GM21737 (cell line): ENCODE measurements around the gene PHF19.

Source experiments
- ATAC-seq: cut with Tn5 transposase; IDR thresholded peaks from one replicate; pipeline ENCODE4 v1.9.1; 2021; ENCODE audit warnings: mild to moderate bottlenecking, moderate library complexity; ENCODE audit not compliant: unreplicated experiment

The PHF19 gene

DNA sequence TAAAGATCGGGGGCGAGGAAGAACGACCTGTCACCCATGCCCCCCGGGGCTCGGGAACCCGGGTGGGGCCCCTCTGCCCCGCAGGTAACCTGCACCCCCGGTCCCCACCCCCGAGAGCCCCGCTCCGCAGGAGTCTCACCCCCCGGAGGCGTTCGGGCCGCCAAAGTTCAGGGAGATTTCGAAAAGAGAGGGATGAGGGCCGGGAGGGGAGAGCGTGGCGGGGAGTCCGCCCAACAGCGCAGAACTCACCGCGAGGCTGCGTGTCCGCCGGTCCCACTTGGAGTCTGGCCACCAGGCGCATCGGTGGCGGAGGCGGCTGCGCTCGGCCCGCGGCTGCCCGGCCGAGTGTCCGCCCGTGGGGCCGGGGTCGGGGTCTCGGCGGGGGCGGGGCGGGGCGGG is at the start of gene PHF19:
Gene PHF19, minus strand, starts transcription at position 347 of the 399 bp plus-strand sequence. CDS start 2,447 bp downstream, outside the sequence.
- peak; percentile 14 for ATAC-seq

DNA sequence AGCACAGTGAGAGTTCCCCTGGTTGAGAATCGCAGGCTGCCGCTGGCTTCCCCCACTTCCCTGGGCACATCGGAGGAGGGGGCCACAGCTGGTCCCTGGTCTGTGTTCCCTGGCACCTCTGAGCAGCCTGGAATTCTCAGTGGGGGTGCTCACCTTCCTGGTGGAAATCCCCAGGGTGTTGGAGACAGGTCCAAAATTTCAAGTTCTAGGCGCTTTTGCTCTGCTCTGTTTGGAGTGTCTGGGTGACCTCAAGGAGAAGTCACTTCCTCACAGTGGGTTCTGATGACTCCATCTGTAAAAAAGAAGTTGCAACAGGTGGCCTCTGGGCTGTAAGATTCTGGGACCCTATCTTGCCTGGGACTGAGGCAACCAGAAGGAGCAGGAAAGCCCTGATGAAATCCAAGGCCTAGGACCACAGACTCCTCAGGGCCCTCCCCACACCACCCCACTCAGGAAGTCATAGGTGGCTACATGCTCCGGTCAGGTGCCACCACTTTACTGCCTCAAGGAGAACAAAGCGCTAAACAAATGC is 49.5 kb upstream of the PHF19 start, which contains the start of gene TRAF1:
Gene TRAF1, minus strand, starts transcription at position 400 of the 532 bp plus-strand sequence. CDS start 721 bp downstream, outside the sequence.
- ATAC-seq, result peak; percentile 15

DNA sequence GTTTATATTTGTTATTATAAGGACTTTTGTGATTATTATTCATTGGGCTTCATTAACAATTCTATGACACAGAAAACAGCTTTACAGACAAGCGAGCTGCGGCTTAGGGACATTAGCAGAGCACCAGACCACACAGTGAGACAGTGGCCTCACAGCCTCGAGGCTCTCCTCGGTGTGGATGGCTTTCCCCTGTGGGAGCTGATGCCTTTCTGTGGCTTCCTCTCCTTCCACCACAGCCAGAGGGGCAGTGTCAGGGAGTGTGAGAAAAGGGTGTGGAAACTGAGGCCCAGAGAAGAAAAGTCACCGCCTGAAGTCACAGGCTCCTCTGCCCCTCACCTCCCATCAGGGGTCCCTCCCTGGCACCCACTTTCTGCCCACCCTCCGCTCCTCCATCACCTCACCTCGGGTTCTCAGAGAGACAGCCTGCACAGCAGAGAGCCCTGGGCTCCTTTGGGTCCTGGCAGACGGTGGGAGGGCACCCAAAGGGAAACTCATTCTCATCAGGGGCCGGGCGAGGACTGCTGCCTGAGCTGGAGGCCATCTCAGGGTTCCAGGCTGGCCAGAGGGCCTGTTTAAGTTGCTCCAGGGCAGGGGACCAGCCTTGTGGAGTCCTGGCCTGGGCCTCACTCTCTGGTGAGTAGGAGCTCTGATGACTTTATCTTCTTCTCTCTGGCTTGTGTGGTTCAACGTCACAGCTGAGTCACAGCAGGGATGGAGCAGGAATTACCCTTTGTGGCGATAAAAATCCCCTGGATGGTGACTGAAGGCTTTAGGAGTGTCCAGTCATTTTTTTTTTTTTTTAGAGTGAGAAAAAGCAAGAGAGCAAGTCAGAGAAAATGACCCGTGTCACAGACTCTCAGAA is 48.8 kb upstream of the PHF19 start:
- peak; percentile 30 for ATAC-seq

DNA sequence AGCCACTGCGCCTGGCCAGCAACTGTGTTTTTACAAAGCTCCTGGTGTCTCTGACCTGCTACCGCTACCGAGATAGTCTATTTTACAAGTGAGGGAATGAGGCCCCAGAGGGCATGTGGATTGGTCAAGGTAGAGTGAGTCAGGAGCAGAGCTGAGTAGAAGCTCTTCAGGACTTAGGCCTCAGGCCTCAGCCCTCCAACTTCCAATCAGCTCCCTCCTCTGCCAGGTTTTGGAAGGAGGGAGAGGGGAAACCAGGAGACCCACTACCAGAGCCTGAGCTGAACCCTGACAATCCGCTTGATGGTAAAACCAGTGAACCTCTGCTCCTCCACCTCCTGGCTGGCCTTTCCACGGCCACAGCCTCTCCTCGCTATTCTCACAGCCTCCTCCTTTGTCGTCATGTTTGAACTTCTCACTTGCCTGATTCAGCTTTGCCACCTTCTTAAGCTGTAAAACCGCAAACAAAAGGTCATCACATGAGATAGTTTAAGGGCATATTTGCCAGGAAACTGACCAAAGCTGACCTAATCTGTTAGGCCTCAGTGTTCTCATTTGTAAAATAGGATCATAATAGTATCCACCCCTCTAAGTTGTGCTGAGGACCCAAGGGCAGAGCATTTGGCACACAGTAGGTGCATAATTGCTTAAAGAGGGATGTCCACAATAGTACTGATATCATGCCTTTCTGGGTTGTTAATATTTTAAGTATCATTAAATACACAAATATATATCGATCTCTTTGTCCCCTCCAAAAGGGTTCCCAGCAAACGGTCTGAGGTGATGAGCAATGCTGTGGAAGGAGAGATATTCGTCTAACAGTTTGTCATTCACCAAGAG is 47.9 kb upstream of the PHF19 start:
- no peak for ATAC-seq

DNA sequence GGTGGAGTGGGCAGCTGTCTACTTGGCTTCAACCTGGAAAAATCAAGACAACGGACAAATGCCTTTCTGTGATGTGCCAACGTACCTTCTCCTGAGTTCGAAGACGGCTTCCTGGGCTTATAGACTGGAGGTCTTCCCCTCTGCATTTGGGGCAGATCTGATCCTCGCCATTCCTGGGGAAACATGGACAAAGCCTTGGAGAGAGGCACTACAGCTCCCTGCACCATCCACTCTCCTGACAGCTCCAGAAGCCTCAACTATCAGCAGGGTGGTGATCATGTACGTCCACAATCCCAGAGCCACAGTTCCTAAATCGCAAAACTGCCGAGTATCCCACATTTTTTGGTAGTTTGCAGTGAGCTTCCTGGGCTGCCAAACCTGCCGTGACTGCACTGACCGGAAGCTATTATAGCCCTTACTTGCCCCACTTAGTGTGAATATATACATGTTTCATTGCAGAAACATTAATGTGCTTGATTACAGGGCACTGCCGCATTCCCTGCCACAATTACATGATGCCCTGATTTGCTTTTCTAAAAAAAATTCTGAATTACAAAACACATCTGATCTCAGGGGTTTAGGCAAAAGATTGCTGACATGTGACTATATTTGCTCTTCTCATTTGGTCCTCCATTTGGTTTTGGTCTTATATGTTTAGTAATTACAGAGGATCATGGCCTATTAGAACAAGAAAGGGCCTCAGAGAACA is 46.8 kb upstream of the PHF19 start:
- no peak for ATAC-seq

DNA sequence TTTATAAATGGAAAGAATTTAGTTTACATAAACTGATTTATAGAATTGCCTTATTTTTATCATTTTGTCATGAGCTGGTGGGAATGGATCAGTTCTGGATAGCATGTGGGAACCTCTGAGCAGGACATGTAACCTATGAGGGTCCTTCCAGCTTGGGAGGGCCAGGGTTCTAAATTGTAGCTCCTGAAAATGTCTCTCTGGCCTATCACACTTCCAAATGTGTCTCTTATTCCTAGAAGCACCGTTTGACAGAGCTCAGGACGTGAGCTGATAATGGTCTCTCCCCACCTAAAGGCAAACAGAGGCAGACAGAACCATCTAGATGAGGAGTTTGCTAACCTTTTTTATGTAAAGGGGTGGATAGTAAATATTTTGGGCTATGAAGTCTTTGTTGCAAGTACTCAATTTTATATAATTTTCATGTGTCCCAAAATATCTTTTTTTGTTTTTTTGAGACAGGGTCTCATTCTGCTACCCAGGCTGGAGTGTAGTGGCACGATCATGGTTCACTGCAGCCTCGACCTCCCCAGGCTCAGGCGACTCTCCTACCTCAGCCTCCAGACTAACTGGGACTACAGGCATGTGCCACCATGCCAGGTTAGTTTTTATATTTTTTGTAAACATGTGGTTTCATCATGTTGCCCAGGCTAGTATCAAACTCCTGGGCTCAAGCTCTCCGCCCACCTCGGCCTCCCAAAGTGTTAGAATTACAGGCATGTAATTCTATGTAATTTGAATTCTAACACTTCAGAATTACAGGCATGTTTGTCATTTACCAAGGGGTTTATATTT is 45.6 kb upstream of the PHF19 start:
- ATAC-seq, result no peak

DNA sequence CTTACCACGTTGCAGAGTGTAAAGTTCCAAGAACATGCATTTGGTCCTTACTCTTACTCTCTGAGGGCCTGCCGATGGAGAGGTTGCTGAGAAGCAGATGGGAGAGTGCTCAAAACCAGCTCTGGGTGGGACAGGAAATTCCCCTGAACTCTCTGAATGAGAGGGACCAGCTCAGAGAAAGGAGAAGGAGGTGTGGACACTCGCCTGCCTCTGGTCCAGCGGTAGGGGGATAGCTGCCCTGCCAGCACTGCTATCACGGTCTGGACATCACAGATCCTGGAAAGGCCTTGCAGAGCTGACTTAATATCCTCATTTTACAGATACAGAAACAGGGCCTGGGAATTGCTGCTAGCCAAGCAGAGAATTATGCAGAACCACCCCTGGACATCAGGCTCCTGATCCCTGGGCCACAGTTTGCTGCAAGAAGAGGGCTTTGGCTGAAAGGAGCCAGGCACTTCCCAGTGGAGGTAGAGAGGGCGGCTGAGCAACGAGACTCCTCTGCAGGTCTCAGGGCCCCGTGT is 44.7 kb upstream of the PHF19 start:
- ATAC-seq, result no peak

DNA sequence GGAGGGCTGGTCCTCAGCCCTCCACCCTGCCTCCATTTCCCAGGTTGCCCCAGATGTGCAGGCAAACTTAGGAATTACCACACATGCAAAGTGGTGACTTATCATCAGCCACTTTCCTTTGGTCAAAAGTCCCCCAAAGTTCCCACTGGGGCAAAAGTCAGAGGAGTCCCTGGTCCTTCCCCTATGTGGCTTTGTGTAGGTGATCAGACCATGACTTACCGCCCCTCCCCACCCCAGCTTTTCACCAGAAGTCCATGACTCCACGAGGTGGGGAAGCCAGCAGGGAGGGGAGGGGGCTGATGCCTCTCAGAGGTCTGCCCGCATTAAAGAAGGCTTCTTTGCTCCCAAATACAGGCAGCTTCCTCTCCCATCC is 43.8 kb upstream of the PHF19 start:
- no peak for ATAC-seq

DNA sequence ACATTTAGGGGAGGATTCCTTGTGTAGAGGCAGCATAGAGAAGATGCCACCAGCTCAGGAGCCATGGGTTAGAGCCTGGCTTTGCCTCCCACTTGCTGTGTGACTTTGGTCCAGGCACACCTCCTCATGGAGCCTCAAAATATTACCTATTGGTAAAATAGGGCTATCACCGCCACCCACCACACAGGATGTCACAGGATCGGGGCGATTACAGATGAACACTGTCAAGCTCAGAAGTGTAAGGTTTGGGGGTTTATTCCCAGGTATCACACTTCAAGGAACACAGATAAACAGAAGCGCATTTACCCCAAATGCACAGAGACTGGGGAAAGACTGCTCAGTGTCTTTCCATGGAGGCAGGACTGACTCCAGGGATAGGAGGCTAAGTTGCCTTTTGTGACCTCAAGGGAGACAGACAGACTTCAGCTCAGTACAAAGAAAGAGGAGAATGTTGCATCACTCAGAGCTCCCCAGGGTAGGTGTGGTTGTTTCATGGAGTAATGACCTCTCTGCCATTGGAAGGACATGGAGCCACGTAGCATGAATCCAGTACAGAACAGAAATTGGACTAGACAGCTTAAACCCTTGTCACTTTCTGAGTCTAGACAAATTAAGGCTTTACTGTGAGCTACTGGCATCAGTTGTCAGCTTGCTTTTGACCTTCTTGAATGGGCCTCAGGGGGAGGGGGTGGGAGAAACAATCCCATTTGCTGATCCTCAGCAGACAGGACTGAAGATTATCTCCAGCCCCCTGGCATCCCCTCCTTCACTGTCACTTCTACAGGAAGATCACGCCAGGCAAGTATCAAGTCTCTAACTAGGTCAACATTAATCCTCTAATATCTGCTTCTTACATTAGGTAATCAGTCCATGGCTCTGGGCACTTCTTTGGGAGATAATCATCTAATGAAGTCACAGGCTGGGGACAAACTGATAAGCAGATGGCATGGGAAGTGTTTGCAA is 43.1 kb upstream of the PHF19 start:
- no peak for ATAC-seq

DNA sequence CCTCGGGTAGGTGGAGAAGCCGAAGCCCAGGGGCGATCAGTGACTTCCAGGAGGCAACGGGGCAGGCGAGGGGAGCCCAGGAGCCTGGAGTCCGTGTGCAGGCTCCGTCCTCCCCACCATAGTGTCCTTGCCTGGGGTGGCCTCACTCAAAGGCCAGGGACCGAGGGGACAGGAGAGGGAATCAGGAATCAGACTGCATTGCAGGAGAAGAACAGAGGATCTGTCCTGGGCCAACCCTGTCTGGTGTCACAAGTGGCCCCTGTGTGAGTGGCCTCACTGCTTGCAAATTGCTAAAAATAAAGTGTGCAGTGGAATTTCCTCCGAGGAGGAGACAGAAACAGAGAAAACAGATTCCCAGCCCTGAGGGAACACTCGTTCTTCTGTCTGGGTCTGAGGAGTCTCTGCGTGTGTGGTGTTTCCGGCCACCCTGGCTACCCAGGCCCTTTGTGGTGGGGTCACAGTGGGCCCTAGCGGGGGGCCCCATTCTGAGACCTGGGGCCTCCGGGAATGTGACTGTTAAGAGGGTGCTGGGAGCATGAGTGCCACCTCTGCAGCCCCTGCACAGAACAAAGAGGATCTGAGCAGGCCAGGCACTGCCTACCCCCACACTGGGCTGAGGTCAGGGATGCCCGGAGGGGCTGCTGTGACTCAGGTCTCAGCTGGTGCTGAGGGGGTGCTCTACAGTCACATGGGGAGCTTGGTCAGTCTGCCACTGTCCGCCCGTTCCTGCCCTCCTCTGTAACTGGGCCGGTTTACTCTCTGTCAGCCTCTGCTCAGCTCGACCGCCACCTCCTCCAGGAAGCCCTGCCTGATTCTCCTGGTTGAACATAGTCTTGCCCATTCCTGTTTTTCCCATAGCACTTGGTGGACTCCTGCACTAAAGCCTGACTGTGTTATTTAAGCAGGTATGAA is 42.2 kb upstream of the PHF19 start:
- no peak for ATAC-seq

DNA sequence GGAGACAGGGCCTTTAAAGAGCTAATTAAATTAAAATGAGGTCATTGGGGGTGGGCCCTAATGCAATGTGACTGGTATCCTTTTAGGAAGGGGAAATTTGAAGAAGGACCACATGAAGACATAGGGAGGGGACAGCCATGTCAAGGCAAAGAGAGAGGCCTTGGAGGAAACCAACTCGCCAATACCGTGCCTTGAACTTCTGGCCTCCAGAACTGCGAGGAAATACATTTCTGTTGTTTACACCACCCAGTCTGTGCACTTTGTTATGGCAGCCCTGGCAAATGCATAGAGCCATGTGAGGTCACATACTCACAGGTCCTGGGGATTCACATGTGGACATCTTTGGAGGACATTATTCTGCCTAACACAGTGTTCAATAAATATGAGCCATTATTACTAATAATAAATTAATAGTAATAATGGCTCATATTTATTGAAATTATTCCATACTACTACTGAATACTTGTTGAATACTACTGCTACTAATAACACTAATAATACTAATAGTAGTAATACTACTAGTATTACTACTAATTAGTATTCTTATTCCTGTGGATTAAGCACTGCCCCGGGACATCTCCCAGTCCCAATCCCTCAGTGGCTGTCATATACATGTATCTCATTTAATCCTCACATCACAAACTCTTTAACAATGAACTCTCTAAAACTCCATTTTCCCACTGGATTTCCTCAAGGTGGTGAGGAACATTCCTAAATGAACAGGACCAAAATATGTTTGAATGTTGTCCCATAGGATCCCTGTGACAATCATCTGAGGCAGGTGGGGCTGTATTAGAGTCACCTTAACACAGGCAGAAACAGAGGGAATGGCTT is 41.2 kb upstream of the PHF19 start:
- ATAC-seq, result no peak

DNA sequence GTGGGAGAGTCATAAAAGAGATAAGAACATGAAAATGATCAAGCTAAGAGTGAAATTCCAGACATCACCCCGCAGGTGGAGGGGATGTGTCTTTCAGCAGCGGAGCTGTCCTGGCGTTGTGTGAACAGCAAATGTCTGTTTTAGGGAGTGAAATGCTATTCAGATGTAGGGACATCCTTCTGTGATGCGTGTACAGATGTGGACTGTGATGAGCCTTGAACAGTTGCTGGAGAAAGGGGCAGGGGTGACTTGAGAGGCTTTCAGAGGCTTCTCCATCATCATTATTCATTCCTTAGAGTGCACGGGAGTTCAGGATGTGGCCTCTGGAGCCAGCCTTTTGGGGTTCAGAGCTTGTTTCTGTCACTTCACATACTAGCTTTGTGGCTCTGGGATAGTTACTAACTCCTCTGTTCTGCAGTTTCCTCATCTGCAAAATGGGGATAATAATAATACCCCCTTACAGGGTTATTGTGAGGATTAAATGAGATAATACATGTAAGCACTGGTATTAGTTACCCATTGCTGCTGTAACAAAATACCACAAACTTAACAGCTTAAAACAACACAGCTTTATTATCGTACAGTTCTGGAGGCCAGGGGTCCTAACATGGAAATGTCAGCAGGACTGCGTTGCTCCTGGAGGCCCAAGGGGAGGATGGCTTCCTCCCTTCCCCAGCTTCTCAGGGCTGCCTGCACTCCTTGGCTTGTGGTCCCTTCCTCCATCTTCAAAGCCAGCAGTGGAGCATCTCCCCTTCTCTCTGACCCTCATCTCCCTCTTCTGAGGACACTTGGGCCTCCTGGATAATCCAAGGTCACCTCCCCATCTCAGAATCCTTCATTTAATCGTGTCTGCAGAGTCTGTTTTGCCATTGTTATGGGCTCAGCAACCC is 40.2 kb upstream of the PHF19 start:
- no peak for ATAC-seq

DNA sequence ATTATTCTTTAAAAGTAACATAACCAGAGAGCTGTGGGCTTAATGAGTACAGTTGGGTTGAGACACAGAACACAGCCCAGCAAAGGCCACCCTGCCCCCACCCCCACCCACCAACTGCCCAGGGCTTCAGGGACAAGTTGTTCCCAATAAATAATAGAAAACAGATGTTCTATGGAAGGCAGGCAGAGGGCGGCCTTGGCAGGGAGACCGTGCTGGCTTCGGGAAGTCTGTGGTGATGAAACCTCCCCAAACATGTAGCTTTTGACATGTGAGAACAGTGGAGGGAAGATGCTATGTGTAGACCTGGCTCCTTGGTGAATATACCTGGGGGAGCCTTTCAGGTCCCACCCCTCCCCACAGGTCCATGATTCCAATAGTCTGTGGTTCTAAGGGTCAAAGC is 39.6 kb upstream of the PHF19 start:
- ATAC-seq, result no peak

DNA sequence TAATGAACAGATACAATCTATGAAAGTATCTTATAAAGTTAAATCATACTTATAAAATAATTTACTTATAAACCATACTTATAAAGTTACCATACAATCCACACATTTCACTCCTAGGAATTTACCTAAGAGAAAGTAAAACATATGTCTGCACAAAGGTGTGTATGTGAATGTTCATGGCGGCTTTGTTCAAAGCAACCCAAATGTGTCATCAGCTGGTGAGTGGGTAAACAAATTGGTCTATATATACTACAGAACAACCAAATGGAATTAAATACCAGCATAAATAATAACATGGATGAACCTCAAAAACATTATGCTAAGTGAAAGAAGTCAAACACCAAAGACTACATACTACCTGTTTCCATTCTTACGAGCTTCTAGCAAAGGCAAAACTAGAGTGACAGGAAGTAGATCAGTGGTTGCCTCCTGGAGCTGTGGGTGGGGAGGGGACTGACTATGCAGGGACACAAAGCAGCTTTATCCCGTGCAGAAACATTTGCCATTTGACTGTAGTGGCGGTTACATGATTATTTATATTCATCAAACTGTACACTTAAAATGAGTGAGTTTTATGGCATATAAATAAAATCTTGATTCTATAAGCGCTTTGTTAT is 39.0 kb upstream of the PHF19 start:
- no peak for ATAC-seq

DNA sequence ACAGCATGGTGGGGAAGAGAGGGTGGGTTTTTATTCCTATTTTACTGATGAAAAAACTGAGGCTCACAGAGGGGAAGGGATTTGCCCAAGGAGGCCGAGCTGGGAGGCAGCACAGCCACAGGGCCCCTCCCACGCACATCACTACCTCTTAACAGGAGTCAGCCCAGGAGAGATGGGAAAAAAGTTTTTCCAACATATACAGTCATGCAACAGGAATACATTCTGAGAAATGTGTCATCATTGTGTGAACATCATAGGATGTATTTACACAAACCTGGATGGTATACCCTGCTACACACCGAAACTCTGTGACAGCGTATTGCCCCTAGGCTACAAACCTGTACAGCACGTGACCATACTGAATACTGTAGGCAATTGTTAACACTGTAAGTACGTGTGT is 38.0 kb upstream of the PHF19 start:
- no peak for ATAC-seq
